Suprapubic skin (tissue), 4 donors: Measurements from ENCODE around the gene SEMA4A.
"Not testable (repeated sequence)": the region's sequence is repeated elsewhere in the genome, so short reads cannot be mapped to it uniquely, and the experiment has no call there.

ENCODE experiments used
- CTCF ChIP-seq, 2 donors: fragments of 200-600 bp in 1 of 2; fragments of 450-650 bp in 1 of 2; sonication (generic) in 1 of 2; IDR thresholded peaks; one replicate each; pipeline ENCODE4 v1.5.1; 2016 to 2019; ENCODE audit warnings: antibody characterized with exemption in 2 of 2, mild to moderate bottlenecking in 1 of 2, moderate library complexity in 1 of 2
- EP300 ChIP-seq: sonication (generic); formaldehyde crosslinking; IDR thresholded peaks from one replicate; pipeline ENCODE4 v1.6.1; 2017; ENCODE audit warnings: antibody characterized with exemption
- POLR2AphosphoS5 ChIP-seq, 3 donors: sonication (generic); formaldehyde crosslinking; IDR thresholded peaks; one replicate each; pipeline ENCODE4 v1.6.1; 2017; ENCODE audit warnings: antibody characterized with exemption in 3 of 3

- not testable (repeated sequence) for TF ChIP-seq POLR2AphosphoS5 (IDR thresholded peaks at IDR 0.05); CTCF (IDR thresholded peaks at IDR 0.05); EP300
These were observed 27.8 kb upstream of the SEMA4A start for GRCh38 chr1:156125544-156125943.
